Astrocyte of the cerebellum (primary cell): ENCODE measurements around the gene ADAM10.

Experiments used
- DNase-seq: peaks from one replicate; pipeline ENCODE4 v3.0.0-alpha.2; 2011; ENCODE audit warnings: low read depth
- H3K4me3 ChIP-seq: 2 replicates; pipeline ENCODE4 v1.5.1; 2011; ENCODE audit warnings: mild to moderate bottlenecking, low read depth, low read length, moderate library complexity
- in situ Hi-C: cut with HindIII; loops from 2 replicates; pipeline ENCODE4 v1.10.0; 2017; ENCODE audit warnings: low sequenced_read_pairs
- TF ChIP-seq, protein P1 (sequence below): IDR thresholded peaks from 2 replicates; pipeline ENCODE4 v1.5.1; 2012; ENCODE audit warnings: low read length, low read depth, moderate library complexity, mild to moderate bottlenecking; ENCODE audit errors: missing control alignments

The ADAM10 gene

DNA sequence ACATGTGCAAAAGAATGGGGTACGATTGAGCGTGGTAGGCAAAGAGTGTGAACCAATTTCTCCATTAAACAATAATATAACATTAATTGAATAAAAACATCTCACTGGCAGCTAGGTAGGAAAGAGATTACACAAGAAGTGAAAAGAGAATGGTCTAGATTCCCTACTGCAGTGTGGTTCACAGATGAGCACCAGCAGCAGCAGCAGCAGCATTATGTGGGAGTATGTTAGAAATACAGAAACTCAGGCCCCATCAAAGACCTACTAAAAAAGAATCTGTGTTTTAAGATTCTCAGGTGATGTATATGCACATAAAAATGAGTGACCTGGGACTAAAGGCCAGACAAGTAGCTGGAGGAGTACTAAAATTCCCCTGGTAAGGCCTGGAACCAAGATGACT, 118.2 kb downstream of the ADAM10 start:
- no peak overlapping the region for H3K4me3 ChIP-seq
- in situ Hi-C loops = no loop called here
- DNase-seq = no peak
- TF ChIP-seq, protein P1, sequence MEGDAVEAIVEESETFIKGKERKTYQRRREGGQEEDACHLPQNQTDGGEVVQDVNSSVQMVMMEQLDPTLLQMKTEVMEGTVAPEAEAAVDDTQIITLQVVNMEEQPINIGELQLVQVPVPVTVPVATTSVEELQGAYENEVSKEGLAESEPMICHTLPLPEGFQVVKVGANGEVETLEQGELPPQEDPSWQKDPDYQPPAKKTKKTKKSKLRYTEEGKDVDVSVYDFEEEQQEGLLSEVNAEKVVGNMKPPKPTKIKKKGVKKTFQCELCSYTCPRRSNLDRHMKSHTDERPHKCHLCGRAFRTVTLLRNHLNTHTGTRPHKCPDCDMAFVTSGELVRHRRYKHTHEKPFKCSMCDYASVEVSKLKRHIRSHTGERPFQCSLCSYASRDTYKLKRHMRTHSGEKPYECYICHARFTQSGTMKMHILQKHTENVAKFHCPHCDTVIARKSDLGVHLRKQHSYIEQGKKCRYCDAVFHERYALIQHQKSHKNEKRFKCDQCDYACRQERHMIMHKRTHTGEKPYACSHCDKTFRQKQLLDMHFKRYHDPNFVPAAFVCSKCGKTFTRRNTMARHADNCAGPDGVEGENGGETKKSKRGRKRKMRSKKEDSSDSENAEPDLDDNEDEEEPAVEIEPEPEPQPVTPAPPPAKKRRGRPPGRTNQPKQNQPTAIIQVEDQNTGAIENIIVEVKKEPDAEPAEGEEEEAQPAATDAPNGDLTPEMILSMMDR = no peak

DNA sequence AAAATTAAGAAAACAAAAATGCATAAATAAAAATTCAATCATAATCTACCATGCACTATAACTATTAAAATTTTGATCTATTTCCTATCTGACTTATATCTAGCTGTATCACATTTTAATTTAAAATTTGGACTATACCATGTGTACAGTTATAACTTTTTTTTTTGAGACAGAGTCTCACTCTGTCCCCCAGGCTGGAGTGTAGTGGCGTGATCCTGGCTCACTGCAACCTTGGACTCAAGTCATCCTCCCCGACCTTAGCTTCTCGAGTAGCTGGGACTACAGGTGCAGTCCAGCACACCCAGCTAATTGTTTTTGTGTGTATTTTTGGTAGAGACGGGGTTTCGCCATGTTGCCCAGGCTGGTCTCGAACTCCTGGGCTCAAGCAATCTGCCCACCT, 119.9 kb downstream of the ADAM10 start:
- no peak for DNase-seq
- H3K4me3 ChIP-seq = no peak overlapping the region
- in situ Hi-C loops = no loop called here
- TF ChIP-seq, protein P1 = no peak

DNA sequence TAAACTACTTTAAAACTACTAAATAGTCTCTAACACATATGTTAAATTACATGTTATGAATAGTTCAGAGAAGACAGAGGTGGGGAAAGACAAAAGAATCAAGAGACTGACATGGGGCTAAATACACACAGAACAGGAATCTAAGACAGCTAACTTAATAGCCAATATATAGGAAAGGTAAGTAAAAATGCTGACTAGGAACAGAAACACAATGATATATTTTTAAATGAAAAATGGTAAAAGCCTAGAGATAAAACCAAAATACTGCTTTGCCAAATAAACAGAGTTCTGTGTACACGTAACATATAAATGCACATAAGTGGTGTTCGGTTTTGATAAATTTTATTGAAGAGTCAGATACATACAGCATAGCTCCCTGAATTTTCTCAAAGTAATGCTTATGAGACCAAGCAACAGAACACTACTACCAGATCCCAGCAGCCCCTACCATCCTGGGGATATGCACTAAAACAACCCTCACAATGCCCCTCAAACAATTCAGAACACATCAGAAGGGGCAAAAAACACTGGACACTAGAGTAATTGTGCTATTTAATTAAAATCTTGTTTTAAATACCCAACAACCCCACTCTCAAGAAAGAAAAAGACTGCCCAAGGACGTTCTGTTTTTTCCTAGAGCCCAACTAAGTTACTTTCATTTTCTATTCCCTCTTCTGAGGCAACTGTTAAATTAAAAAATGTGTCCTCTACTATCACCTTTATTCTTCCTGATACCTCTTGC, 121.1 kb downstream of the ADAM10 start:
- no peak overlapping the region for H3K4me3 ChIP-seq
- in situ Hi-C loops = no loop called here
- no peak for DNase-seq
- TF ChIP-seq, protein P1 = no peak

DNA sequence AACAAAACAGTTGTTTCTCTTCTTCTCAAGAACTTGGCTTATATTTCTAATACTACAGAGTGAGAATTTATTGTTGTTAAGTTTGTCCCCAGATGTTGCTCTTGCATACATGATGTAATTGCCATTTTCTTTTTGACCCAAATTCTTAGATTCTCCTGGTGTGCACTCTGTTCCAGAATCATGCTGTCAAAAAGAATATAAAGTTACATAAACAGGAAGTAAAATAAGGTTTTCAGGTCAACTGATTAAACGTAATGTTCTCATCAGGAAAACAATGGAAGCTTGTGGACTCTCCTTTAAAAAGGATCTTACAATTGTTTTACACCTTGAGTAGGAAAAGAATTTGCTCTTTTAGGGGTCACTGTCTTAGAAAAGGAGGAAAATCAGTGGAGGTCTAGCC, 121.8 kb downstream of the ADAM10 start:
- in situ Hi-C loops = no loop called here
- DNase-seq = no peak
- no peak overlapping the region for H3K4me3 ChIP-seq
- TF ChIP-seq, protein P1 = no peak

DNA sequence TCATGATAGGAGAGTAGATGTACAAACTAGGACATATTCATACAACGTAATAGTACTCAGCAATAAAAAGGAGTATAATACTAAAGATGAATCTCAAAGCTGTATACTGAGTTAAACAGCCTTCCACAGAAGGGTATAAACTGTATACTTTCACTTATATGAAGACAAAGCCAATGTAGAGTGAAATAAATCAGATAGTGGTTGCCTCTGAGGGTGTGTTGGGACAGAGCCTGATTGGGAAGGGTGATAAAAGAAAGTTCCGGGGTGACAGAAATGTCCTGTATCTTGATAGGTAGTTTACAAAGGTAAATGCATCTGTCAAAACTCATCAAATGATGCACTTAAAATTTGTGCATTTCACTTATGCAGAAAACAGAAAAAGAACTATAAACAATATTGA, 122.5 kb downstream of the ADAM10 start:
- no peak overlapping the region for H3K4me3 ChIP-seq
- DNase-seq = no peak
- in situ Hi-C loops = no loop called here

DNA sequence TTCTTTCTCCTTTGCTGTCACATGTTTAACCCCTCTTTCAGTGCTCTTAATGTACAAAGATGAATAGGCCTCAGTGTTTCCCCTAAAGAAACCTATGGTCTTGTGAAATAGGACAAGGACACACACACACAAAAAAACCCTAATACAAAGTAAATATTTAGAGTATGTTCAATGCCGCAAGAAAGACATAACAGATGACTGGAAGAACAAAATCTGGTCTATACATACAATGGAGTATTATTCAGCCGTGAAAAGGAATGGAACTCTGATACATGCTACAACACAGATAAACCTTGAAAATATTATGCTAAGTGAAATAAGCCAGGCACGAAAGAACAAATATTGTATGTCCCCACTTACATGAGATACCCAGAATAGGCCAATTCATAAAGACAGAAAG, 123.1 kb downstream of the ADAM10 start:
- TF ChIP-seq, protein P1 = no peak
- in situ Hi-C loops = no loop called here
- H3K4me3 ChIP-seq = no peak overlapping the region
- no peak for DNase-seq

More for the DNA sequence above, 122.5 kb downstream of the ADAM10 start:
- TF ChIP-seq, protein P1 = no peak
